IMR-90 (cell line): ENCODE data around the gene SYNM. TPM values are rescaled to one million over a fixed set of nuclear protein-coding genes. Genes with fewer than 3 reads are reported as not detected.

Experiments used
- ATAC-seq: fragments of 200-7000 bp; cut with Tn5 transposase; 2 replicates; pipeline ENCODE4 v1.9.1; 2020; ENCODE audit warnings: low read depth, mild to moderate bottlenecking, moderate library complexity
- BruUV-seq: library from RNA; stranded (reverse); fragments of 400-500 nt; replicated peaks from 2 replicates; lab custom pipeline; 2021; lab: Mats Ljungman, UMichigan
- CTCF ChIA-PET: fragments of 300-600 bp; formaldehyde crosslinking; extraction: SDS; loops from one replicate; lab custom pipeline; 2021; ENCODE audit warnings: antibody characterized with exemption; lab: Yijun Ruan, JAX
- POLR2A ChIA-PET: fragments of 300-600 bp; sonication (Branson Sonifier 250); formaldehyde crosslinking; loops from one replicate; lab custom pipeline; 2022; ENCODE audit warnings: antibody characterized with exemption; ENCODE audit not compliant: unreplicated experiment; lab: Charles Lee
- DNase-seq: peaks from one replicate; pipeline ENCODE4 v3.0.0; 2013
- H2AFZ ChIP-seq: replicated peaks from 2 replicates; pipeline ENCODE3; 2013; ENCODE audit warnings: low read length, mild to moderate bottlenecking; ENCODE audit not compliant: poor library complexity
- H2AK5ac ChIP-seq: 2 replicates; pipeline ENCODE4 v1.6.1; 2013; ENCODE audit warnings: low read depth, low read length, inconsistent platforms
- H2AK9ac ChIP-seq: replicated peaks from 2 replicates; pipeline ENCODE3; 2013; ENCODE audit warnings: mild to moderate bottlenecking, low read depth, low read length, moderate library complexity; ENCODE audit not compliant: poor library complexity
- H2BK120ac ChIP-seq: 2 replicates; pipeline ENCODE4 v1.6.1; 2013; ENCODE audit warnings: low read depth, low read length, inconsistent platforms
- H2BK15ac ChIP-seq: 3 replicates; pipeline ENCODE4 v1.6.1; 2013; ENCODE audit warnings: low read depth, low read length, inconsistent platforms
- H2BK20ac ChIP-seq: 2 replicates; pipeline ENCODE4 v1.6.1; 2013; ENCODE audit warnings: low read depth, mild to moderate bottlenecking, inconsistent platforms, low read length, moderate library complexity
- H2BK5ac ChIP-seq: 2 replicates; pipeline ENCODE4 v1.6.1; 2013; ENCODE audit warnings: mild to moderate bottlenecking, low read depth, low read length, inconsistent platforms; ENCODE audit not compliant: poor library complexity, severe bottlenecking
- H3K14ac ChIP-seq: replicated peaks from 2 replicates; pipeline ENCODE4 v1.6.1; 2013; ENCODE audit warnings: low read depth, low read length, inconsistent platforms
- H3K18ac ChIP-seq: 2 replicates; pipeline ENCODE4 v1.6.1; 2013; ENCODE audit warnings: low read depth, low read length, control low read depth
- H3K23ac ChIP-seq: 2 replicates; pipeline ENCODE4 v1.6.1; 2013; ENCODE audit warnings: low read depth, low read length, inconsistent platforms
- H3K27ac ChIP-seq: 2 replicates; pipeline ENCODE4 v1.5.1; 2013; ENCODE audit warnings: mild to moderate bottlenecking, control low read depth, low read length; ENCODE audit not compliant: insufficient read depth
- H3K27me3 ChIP-seq: 2 replicates; pipeline ENCODE4 v1.6.1; 2013; ENCODE audit warnings: low read length; ENCODE audit not compliant: control insufficient read depth, insufficient read depth
- H3K36me3 ChIP-seq: 2 replicates; pipeline ENCODE4 v1.6.1; 2013; ENCODE audit warnings: low read length, mixed read lengths; ENCODE audit not compliant: control insufficient read depth, insufficient read depth
- H3K4ac ChIP-seq: 2 replicates; pipeline ENCODE4 v1.6.1; 2013; ENCODE audit warnings: low read depth, low read length, inconsistent platforms
- H3K4me1 ChIP-seq: 2 replicates; pipeline ENCODE4 v1.6.1; 2013; ENCODE audit warnings: low read length, mixed read lengths; ENCODE audit not compliant: control insufficient read depth, insufficient read depth
- H3K4me2 ChIP-seq: 2 replicates; pipeline ENCODE4 v1.6.1; 2013; ENCODE audit warnings: low read depth, mild to moderate bottlenecking, control low read depth, low read length, moderate library complexity
- H3K4me3 ChIP-seq: 2 replicates; pipeline ENCODE4 v1.5.1; 2013; ENCODE audit warnings: low read depth, mild to moderate bottlenecking, control low read depth, low read length, moderate library complexity; ENCODE audit not compliant: insufficient read depth
- H3K56ac ChIP-seq: 2 replicates; pipeline ENCODE4 v1.6.1; 2013; ENCODE audit warnings: low read length, inconsistent platforms; ENCODE audit not compliant: insufficient read depth; ENCODE audit errors: extremely low read depth
- H3K79me1 ChIP-seq, 2 experiments: 2 replicates each; pipeline ENCODE4 v1.6.1; 2013; ENCODE audit warnings: low read length in 2 of 2, inconsistent platforms in 1 of 2, low read depth in 1 of 2
- H3K9ac ChIP-seq: 2 replicates; pipeline ENCODE4 v1.6.1; 2013; ENCODE audit warnings: low read depth, low read length, control low read depth
- H3K9me1 ChIP-seq: 2 replicates; pipeline ENCODE4 v1.6.1; 2013; ENCODE audit warnings: low read length, inconsistent platforms; ENCODE audit not compliant: insufficient read depth
- H3K9me3 ChIP-seq: 2 replicates; pipeline ENCODE4 v1.6.1; 2013; ENCODE audit warnings: low read length; ENCODE audit not compliant: control insufficient read depth, insufficient read depth
- H4K20me1 ChIP-seq: 2 replicates; pipeline ENCODE4 v1.6.1; 2013; ENCODE audit warnings: low read length, inconsistent platforms; ENCODE audit not compliant: insufficient read depth
- H4K5ac ChIP-seq: 2 replicates; pipeline ENCODE4 v1.6.1; 2013; ENCODE audit warnings: mild to moderate bottlenecking, low read depth, low read length, control low read depth
- H4K8ac ChIP-seq, 2 experiments: 2 replicates each; pipeline ENCODE4 v1.6.1; 2013; ENCODE audit warnings: low read depth in 2 of 2, low read length in 2 of 2, control low read depth in 1 of 2, inconsistent platforms in 1 of 2
- H4K91ac ChIP-seq: 2 replicates; pipeline ENCODE4 v1.6.1; 2013; ENCODE audit warnings: low read depth, low read length, inconsistent platforms; ENCODE audit not compliant: insufficient read depth
- CHD1 ChIP-seq: IDR thresholded peaks from 2 replicates; pipeline ENCODE4 v1.6.1; 2012; ENCODE audit warnings: low read depth, low read length, improper control_type of control experiment
- MAFK ChIP-seq: IDR thresholded peaks from 2 replicates; pipeline ENCODE4 v1.6.1; 2012; ENCODE audit warnings: low read depth, low read length, improper control_type of control experiment
- POLR2A ChIP-seq: IDR thresholded peaks from 2 replicates; pipeline ENCODE4 v1.6.1; 2012; ENCODE audit warnings: mild to moderate bottlenecking, low read depth, low read length
- WGBS, 2 experiments: methylation state at CpG; one replicate each; pipeline versions ENCODE4 v1.1.5 to v1.1.7; 2013; ENCODE audit warnings: missing lambda C conversion rate in 2 of 2; ENCODE audit not compliant: insufficient read length in 1 of 2; ENCODE audit errors: extremely low coverage in 2 of 2; 5-methylcytosine and 5-hydroxymethylcytosine counted together
- dilution Hi-C: fragments of 300-500 bp; cut with HindIII; formaldehyde crosslinking; loops from one replicate; pipeline ENCODE4 v1.14.3; 2018; ENCODE audit warnings: low sequenced_read_pairs; ENCODE audit not compliant: unreplicated experiment
- in situ Hi-C: fragments of 300-500 bp; cut with MboI; formaldehyde crosslinking; loops from 3 replicates; pipeline ENCODE4 v1.14.3; 2019; ENCODE audit warnings: low sequenced_read_pairs, inconsistent platforms, mixed read lengths
- intact Hi-C: fragments of 100-400 bp; cut with micrococcal nuclease; formaldehyde crosslinking; loops from 2 replicates; pipeline ENCODE4 v1.10.0; 2022
- polyA plus RNA-seq, 3 experiments: library from polyadenylated mRNA; depleted of rRNA; stranded (reverse); fragments of >200 nt; gene quantifications; 2 replicates each; pipeline ENCODE4 v1.2.3, GENCODE V29; 2012; ENCODE audit warnings: low replicate concordance in 1 of 3
- total RNA-seq: library from RNA; depleted of rRNA; stranded (reverse); fragments of >200 nt; gene quantifications from 2 replicates; pipeline ENCODE4 v1.2.3, GENCODE V29; 2012

Gene SYNM
- total and polyA plus RNA-seq, 2 of the 4 experiments (the other 2 are of a cell fraction): 2.1 to 3.4 TPM

GRCh38 chr15:99129644-99130043 lies 24.8 kb downstream of the SYNM start:
- peaks cover 4% of the 10 kb centered on the region for H3K4me1 ChIP-seq
- H3K14ac ChIP-seq: no peak overlapping the region
- H3K9me1 ChIP-seq: peaks cover 21% of the 10 kb centered on the region
- dilution Hi-C loops (no loop called here), intact Hi-C loops (no loop called here), in situ Hi-C loops (no loop called here)
- no peak overlapping the region for H2BK120ac ChIP-seq
- no peak for ATAC-seq
- H2BK20ac ChIP-seq: no peak overlapping the region
- no peak overlapping the region for H2BK5ac ChIP-seq
- 95% methylated on average over 14 of the region's 16 CpGs; no CpG with 5 or more reads in 1 of the 2 experiments for WGBS, 2 experiments
- H3K4me3 ChIP-seq: no peak overlapping the region
- no peak overlapping the region for H4K91ac ChIP-seq
- no peak for DNase-seq
- no peak overlapping the region for H3K4ac ChIP-seq
- no TSS peak for BruUV-seq
- H3K36me3 ChIP-seq: peaks cover 8% of the 10 kb centered on the region
- H3K9ac ChIP-seq: no peak overlapping the region
- no peaks in the 10 kb centered on the region for H3K9me3 ChIP-seq
- POLR2A ChIA-PET: no interaction called here
- no peak overlapping the region for H3K56ac ChIP-seq
- no peak for TF ChIP-seq POLR2A
- TF ChIP-seq MAFK: no peak
- no peak for TF ChIP-seq CHD1
- no peaks in the 10 kb centered on the region for H4K20me1 ChIP-seq
- no peak overlapping the region for H2AFZ ChIP-seq
- H3K23ac ChIP-seq: no peak overlapping the region
- H4K8ac ChIP-seq: no peak overlapping the region
- no peak overlapping the region for H3K4me2 ChIP-seq
- CTCF ChIA-PET: no interaction called here
- no peak overlapping the region for H2AK9ac ChIP-seq
- H3K18ac ChIP-seq: no peak overlapping the region
- no peak overlapping the region for H2BK15ac ChIP-seq
- no peaks in the 10 kb centered on the region for H3K27me3 ChIP-seq
- H4K5ac ChIP-seq: no peak overlapping the region
- H2AK5ac ChIP-seq: no peak overlapping the region
- peaks cover 3 to 37% of the 10 kb centered on the region in 2 experiments; a peak in 3 of 4 replicates for H3K79me1 ChIP-seq
- H3K27ac ChIP-seq: no peak overlapping the region
